Stimulated activated CD8-positive, alpha-beta memory T cell treated with anti-CD3 and anti-CD28 coated beads, Interleukin-12 subunit alpha, Interleukin-12 subunit beta, amount 100 ng/mL, for 24 hours (primary cell): ENCODE data around the gene CEP131.
"Not testable (repeated sequence)": the region's sequence is repeated elsewhere in the genome, so short reads cannot be mapped to it uniquely, and the experiment has no call there.

Experiments used
- DNase-seq: peaks from one replicate; pipeline ENCODE4 v3.0.0-alpha.2; 2020; ENCODE audit errors: extremely low read depth

Gene CEP131

DNA sequence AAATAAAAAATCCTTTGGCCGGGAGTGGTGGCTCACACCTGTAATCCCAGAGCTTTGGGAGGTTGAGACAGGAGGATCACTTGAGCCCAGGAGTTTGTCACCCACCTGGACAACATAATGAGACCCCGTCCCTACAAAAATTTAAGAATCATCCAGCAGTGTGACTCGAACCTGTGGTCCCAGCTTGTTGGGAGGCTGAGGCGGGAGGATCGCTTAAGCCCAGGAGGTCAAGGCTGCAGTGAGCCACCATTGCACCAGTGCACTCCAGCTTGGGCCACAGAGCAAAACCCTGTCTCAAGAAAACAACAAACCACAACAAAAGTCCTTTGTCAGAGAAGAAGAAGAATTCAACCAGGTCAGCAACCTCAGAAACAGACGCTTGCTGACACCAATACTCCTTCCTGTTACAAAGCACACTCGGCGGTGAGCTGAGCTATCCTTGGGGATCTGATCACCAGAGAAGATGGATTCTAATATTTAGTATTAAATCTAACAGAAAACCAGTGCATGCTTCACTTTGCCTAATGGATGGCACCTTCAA, 70.4 kb downstream of the CEP131 start:
- DNase-seq = no peak

DNA sequence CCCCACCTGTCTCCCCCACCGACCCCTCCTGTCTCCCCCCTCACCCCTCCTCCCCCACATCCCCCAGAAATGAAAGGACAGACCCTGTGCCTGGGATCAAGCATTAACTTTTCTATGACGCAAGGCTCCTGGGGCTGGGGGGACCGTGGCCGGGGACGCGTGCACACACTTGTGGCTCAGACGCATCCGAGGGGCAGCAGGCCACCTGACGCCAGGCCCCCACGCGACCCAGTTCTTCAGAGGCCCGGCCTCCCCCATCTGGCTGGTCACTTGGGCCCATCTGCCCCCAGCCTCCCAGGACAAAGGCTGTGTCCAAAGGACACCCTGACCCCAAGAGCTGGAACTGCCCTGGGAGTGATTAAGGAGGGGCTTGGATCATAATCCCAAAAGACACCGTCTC, 71.5 kb downstream of the CEP131 start:
- DNase-seq = no peak

GRCh38 chr17:81150377-81151077, 72.2 kb downstream of the CEP131 start:
- DNase-seq = no peak

- no peak for DNase-seq
Measured at GRCh38 chr17:81148986-81149533, 73.7 kb downstream of the CEP131 start.

GRCh38 chr17:81148571-81148970, 74.2 kb downstream of the CEP131 start:
- DNase-seq = no peak

GRCh38 chr17:81147701-81148100, 75.1 kb downstream of the CEP131 start:
- DNase-seq = no peak

DNA sequence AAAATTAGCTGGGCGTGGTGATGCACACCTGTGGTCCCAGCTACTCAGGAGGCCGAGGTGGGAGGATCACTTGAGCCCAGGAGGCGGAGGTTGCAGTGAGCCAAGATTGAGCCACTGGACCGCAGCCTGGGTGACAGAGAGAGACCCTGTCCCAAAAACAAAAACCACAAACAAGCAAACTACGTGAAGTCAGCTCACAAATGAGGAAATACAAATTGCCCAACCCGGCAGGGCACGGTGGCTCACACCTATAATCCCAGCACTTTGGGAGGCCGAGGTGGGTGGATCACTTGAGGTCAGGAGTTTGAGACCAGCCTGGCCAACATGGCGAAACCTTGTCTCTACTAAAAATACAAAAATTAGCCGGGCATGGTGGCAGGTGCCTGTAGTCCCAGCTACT, 76.6 kb downstream of the CEP131 start:
- not testable (repeated sequence) for DNase-seq

GRCh38 chr17:81144423-81144781, 78.4 kb downstream of the CEP131 start:
- DNase-seq = no peak

GRCh38 chr17:81143717-81144422, 78.9 kb downstream of the CEP131 start:
- DNase-seq = no peak

DNA sequence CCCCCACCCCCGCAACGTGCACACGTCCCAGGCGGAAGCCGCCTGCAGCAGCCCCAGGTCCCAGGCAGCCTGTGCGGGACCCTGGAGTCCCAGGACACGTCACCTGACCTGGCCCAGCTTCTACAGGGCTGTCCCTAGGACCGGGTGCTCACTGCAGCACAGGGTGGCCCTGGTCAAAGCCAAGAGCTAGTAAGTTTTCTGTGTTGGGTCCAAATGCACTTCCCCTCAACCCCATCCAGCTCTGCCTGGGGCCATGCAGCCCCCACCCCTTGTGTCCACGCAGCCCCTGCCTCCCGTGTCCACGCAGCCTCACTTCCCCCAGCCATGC, 79.6 kb downstream of the CEP131 start:
- DNase-seq = no peak

GRCh38 chr17:81142301-81143199, 80.2 kb downstream of the CEP131 start:
- DNase-seq = peak; percentile 17

DNA sequence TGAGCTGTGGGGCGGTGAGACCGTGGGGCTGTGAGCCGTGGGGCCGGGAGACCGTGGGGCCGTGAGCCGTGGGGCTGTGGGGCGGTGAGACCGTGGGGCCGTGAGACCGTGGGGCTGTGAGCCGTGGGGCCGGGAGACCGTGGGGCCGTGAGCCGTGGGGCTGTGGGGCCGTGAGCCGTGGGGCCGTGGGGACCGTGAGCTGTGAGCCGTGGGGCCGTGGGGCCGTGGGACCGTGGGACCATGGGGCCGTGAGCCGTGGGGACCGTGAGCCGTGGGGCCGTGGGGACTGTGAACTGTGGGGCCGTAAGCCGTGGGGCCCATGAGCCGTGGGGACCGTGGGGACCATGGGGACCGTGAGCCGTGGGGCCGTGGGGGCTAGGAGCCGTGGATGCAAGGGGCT, 82.1 kb downstream of the CEP131 start:
- no peak for DNase-seq

DNA sequence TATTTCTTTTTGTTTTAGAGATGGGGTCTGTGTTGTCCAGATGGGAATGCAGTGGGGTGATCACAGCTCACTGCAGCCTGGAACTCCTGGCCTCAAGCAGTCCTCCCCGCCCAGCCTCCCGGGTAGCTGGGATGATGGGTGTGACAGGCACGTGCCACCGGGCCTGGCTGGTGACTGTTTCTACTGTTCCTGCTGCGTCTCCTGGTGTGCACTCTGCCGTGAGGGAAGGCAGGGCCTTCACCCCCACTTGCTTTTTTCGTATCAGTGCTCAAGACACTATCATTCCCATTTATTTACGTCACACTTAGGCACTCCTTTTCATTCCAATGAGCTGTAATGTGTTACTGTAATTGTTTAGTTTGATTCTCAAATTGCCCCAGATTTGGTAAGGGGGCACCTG, 82.7 kb downstream of the CEP131 start:
- DNase-seq = no peak
